ENCODE measurements around the gene PTPRZ1.

PTPRZ1 gene

GRCh38 chr7:121872831-121873288 is at the start of gene PTPRZ1:
Gene PTPRZ1, plus strand, starts transcription at chr7:121873161. Its CDS starts 339 bp downstream, at chr7:121873500.
- no peak for DNase-seq

- DNase-seq = no peak
Measured at GRCh38 chr7:121824276-121824675, 48.7 kb upstream of the PTPRZ1 start.

GRCh38 chr7:121831351-121831750 is 41.6 kb upstream of the PTPRZ1 start:
- DNase-seq = no peak

- DNase-seq = no peak
Measured at GRCh38 chr7:121831801-121832200, 41.2 kb upstream of the PTPRZ1 start.

GRCh38 chr7:121832347-121832746 is 40.6 kb upstream of the PTPRZ1 start:
- DNase-seq = no peak

- no peak for DNase-seq
Measured at GRCh38 chr7:121833991-121834390, 39.0 kb upstream of the PTPRZ1 start.

- no peak for DNase-seq
Measured at GRCh38 chr7:121837462-121837861, 35.5 kb upstream of the PTPRZ1 start.

- no peak for DNase-seq
Measured at GRCh38 chr7:121847041-121847440, 25.9 kb upstream of the PTPRZ1 start.

GRCh38 chr7:121853307-121853706 is 19.7 kb upstream of the PTPRZ1 start:
- DNase-seq = no peak

- no peak for DNase-seq
Measured at GRCh38 chr7:121860953-121861352, 12.0 kb upstream of the PTPRZ1 start.

GRCh38 chr7:121862591-121862990 is 10.4 kb upstream of the PTPRZ1 start:
- no peak for DNase-seq

GRCh38 chr7:121871188-121871587 is 1.8 kb upstream of the PTPRZ1 start:
- no peak for DNase-seq

GRCh38 chr7:121873289-121874194 is 581 bp downstream of the PTPRZ1 start:
- no peak for DNase-seq

- DNase-seq = no peak
Measured at GRCh38 chr7:121874298-121874697, 1.3 kb downstream of the PTPRZ1 start.

GRCh38 chr7:121875203-121875602 is 2.2 kb downstream of the PTPRZ1 start:
- DNase-seq = no peak

- DNase-seq = no peak
Measured at GRCh38 chr7:121876656-121877500, 3.9 kb downstream of the PTPRZ1 start.

GRCh38 chr7:121878918-121879464 is 6.0 kb downstream of the PTPRZ1 start:
- no peak for DNase-seq

GRCh38 chr7:121879544-121879943 is 6.6 kb downstream of the PTPRZ1 start:
- no peak for DNase-seq

GRCh38 chr7:121882731-121883130 is 9.8 kb downstream of the PTPRZ1 start:
- no peak for DNase-seq

GRCh38 chr7:121885166-121885920 is 12.4 kb downstream of the PTPRZ1 start:
- DNase-seq = no peak

- no peak for DNase-seq
Measured at GRCh38 chr7:121887634-121888033, 14.7 kb downstream of the PTPRZ1 start.

GRCh38 chr7:121890833-121891232 is 17.9 kb downstream of the PTPRZ1 start:
- DNase-seq = no peak

GRCh38 chr7:121891731-121892130 is 18.8 kb downstream of the PTPRZ1 start:
- DNase-seq = no peak

Measured in NCI-H187 treated with DMSO at 0.1 percent for 48 hours (cell line).